BJ (cell line): ENCODE data around the gene SMIM23. TPM values are rescaled to one million over a fixed set of nuclear protein-coding genes. Genes with fewer than 3 reads are reported as not detected.

Experiments
- CTCF ChIA-PET: fragments of 350-600 bp; formaldehyde crosslinking; extraction: SDS; loops from one replicate; lab custom pipeline; 2021; ENCODE audit warnings: antibody characterized with exemption, inconsistent platforms; lab: Yijun Ruan, JAX
- POLR2A ChIA-PET: fragments of 300-600 bp; sonication (Branson Sonifier 250); formaldehyde crosslinking; extraction: SDS; loops from one replicate; lab custom pipeline; 2021; ENCODE audit warnings: antibody characterized with exemption; lab: Charles Lee
- DNase-seq: peaks from one replicate; pipeline ENCODE4 v3.0.0-alpha.2; 2011; ENCODE audit warnings: low read depth
- H3K27me3 ChIP-seq: 2 replicates; pipeline ENCODE4 v1.6.0; 2011; ENCODE audit warnings: low read length; ENCODE audit not compliant: control insufficient read depth, insufficient read depth
- H3K36me3 ChIP-seq: 2 replicates; pipeline ENCODE4 v1.5.1; 2011; ENCODE audit warnings: low read length; ENCODE audit not compliant: control insufficient read depth, insufficient read depth
- H3K4me3 ChIP-seq: 2 replicates; pipeline ENCODE4 v1.5.1; 2011; ENCODE audit warnings: low read depth, mild to moderate bottlenecking, control low read depth, low read length
- CTCF ChIP-seq: IDR thresholded peaks from 2 replicates; pipeline ENCODE4 v1.5.1; 2011; ENCODE audit warnings: low read depth, mild to moderate bottlenecking, control low read depth, inconsistent platforms, low read length, moderate library complexity; ENCODE audit not compliant: insufficient read depth
- polyA plus RNA-seq: library from polyadenylated mRNA; depleted of rRNA; stranded (reverse); fragments of >200 nt; gene quantifications from 2 replicates; pipeline ENCODE4 v1.2.3, GENCODE V29; 2011

SMIM23 gene
- polyA plus RNA-seq, 1 experiment: not detected

GRCh38 chr5:171744264-171744663 is 41.4 kb upstream of the SMIM23 start:
- DNase-seq: no peak
- H3K4me3 ChIP-seq: no peak overlapping the region
- POLR2A ChIA-PET: no interaction called here
- no peak for TF ChIP-seq CTCF
- H3K27me3 ChIP-seq: no peaks in the 10 kb centered on the region; the same call in none of the 2 replicates
- no peaks in the 10 kb centered on the region for H3K36me3 ChIP-seq
- CTCF ChIA-PET: interaction anchor here (1.2 kb wide), 1 partner anchor 10 kb away, joined by 3 read pairs; no protein-coding TSS in a partner anchor

- H3K36me3 ChIP-seq: no peaks in the 10 kb centered on the region
- POLR2A ChIA-PET: no interaction called here
- no peaks in the 10 kb centered on the region; the same call in none of the 2 replicates for H3K27me3 ChIP-seq
- H3K4me3 ChIP-seq: no peak overlapping the region
- DNase-seq: no peak
- TF ChIP-seq CTCF: no peak
- CTCF ChIA-PET: interaction anchor here (1.2 kb wide), 1 partner anchor 11 kb away, joined by 3 read pairs; no protein-coding TSS in a partner anchor
Measured at GRCh38 chr5:171744882-171745281, 40.7 kb upstream of the SMIM23 start.

- no peak for TF ChIP-seq CTCF
- CTCF ChIA-PET: no interaction called here
- DNase-seq: no peak
Measured at GRCh38 chr5:171745602-171746001, 40.0 kb upstream of the SMIM23 start.

GRCh38 chr5:171747061-171747859 is 38.4 kb upstream of the SMIM23 start:
- H3K27me3 ChIP-seq: no peaks in the 10 kb centered on the region; the same call in none of the 2 replicates
- no peaks in the 10 kb centered on the region for H3K36me3 ChIP-seq
- ChIA-PET POLR2A (no interaction called here), CTCF (interaction anchor here (1.0 kb wide), 1 partner anchor 18 kb away, joined by 3 read pairs; no protein-coding TSS in a partner anchor)
- H3K4me3 ChIP-seq: no peak overlapping the region
- DNase-seq: no peak
- TF ChIP-seq CTCF: no peak

More at GRCh38 chr5:171745602-171746001, 40.0 kb upstream of the SMIM23 start:
- no peaks in the 10 kb centered on the region; the same call in none of the 2 replicates for H3K27me3 ChIP-seq
- H3K36me3 ChIP-seq: no peaks in the 10 kb centered on the region
- no peak overlapping the region for H3K4me3 ChIP-seq
- POLR2A ChIA-PET: no interaction called here

- ChIA-PET CTCF (interaction anchor here (1.0 kb wide), 1 partner anchor 11 kb away, joined by 3 read pairs; no protein-coding TSS in a partner anchor), POLR2A (no interaction called here)
- H3K36me3 ChIP-seq: no peaks in the 10 kb centered on the region
- no peak overlapping the region for H3K4me3 ChIP-seq
- H3K27me3 ChIP-seq: no peaks in the 10 kb centered on the region; the same call in 1 of the 2 replicates
- no peak for TF ChIP-seq CTCF
- no peak for DNase-seq
Measured at GRCh38 chr5:171748720-171749119, 36.9 kb upstream of the SMIM23 start.
